Calu3 (cell line): ENCODE data around the gene SEC23A. TPM values are rescaled to one million over a fixed set of nuclear protein-coding genes. Genes with fewer than 3 reads are reported as not detected.
"Not testable (repeated sequence)": the region's sequence is repeated elsewhere in the genome, so short reads cannot be mapped to it uniquely, and the experiment has no call there.

Experiments used
- BruUV-seq: library from RNA; stranded (reverse); fragments of 400-500 nt; replicated peaks from 2 replicates; lab custom pipeline; 2021; lab: Mats Ljungman, UMichigan
- CTCF ChIA-PET: fragments of 300-600 bp; sonication (Branson Sonifier 250); formaldehyde crosslinking; loops from one replicate; lab custom pipeline; 2022; ENCODE audit warnings: antibody characterized with exemption; lab: Charles Lee
- DNase-seq: peaks from one replicate; pipeline ENCODE4 v3.0.0; 2022
- H3K27ac Mint-ChIP-seq: one replicate; pipeline ENCODE4 v1.8.0; 2022; ENCODE audit warnings: mixed read lengths; ENCODE audit not compliant: unreplicated experiment
- H3K27me3 Mint-ChIP-seq: one replicate; pipeline ENCODE4 v1.8.0; 2022; ENCODE audit warnings: mixed read lengths; ENCODE audit not compliant: unreplicated experiment
- H3K36me3 Mint-ChIP-seq: one replicate; pipeline ENCODE4 v1.8.0; 2022; ENCODE audit warnings: mild to moderate bottlenecking, moderate library complexity, mixed read lengths; ENCODE audit not compliant: insufficient read depth, unreplicated experiment
- H3K4me1 Mint-ChIP-seq: one replicate; pipeline ENCODE4 v1.8.0; 2022; ENCODE audit warnings: mild to moderate bottlenecking, low read depth, mixed read lengths; ENCODE audit not compliant: unreplicated experiment
- H3K4me3 Mint-ChIP-seq: one replicate; pipeline ENCODE4 v1.8.0; 2022; ENCODE audit warnings: mild to moderate bottlenecking, low read depth, moderate library complexity, mixed read lengths; ENCODE audit not compliant: unreplicated experiment
- H3K9me3 Mint-ChIP-seq: one replicate; pipeline ENCODE4 v1.8.0; 2022; ENCODE audit warnings: low read depth, mixed read lengths; ENCODE audit not compliant: unreplicated experiment
- CTCF ChIP-seq: fragments of 200-600 bp; IDR thresholded peaks from one replicate; pipeline ENCODE4 v1.8.0; 2022; ENCODE audit warnings: antibody characterized with exemption; ENCODE audit not compliant: unreplicated experiment
- intact Hi-C: fragments of 100-400 bp; cut with micrococcal nuclease; formaldehyde crosslinking; loops from one replicate; pipeline ENCODE4 v1.10.0; 2022; ENCODE audit not compliant: unreplicated experiment
- total RNA-seq: library from RNA; stranded (reverse); gene quantifications from 2 replicates; pipeline ENCODE4 v1.2.3, GENCODE V29; 2022

Gene SEC23A
- total RNA-seq, 1 experiment from 2014 or later = 48.0 TPM

GRCh38 chr14:39028620-39029019 lies 74.4 kb downstream of the SEC23A start:
- H3K27ac Mint-ChIP-seq = no peak overlapping the region
- H3K4me1 Mint-ChIP-seq = no peaks in the 10 kb centered on the region
- DNase-seq = no peak
- BruUV-seq = no TSS peak
- H3K27me3 Mint-ChIP-seq = no peaks in the 10 kb centered on the region
- CTCF ChIA-PET = interaction anchor here (0.6 kb wide), 1 partner anchor 13 kb away, joined by 3 read pairs; no protein-coding TSS in a partner anchor
- no peak overlapping the region for H3K4me3 Mint-ChIP-seq
- peaks cover 11% of the 10 kb centered on the region for H3K36me3 Mint-ChIP-seq
- H3K9me3 Mint-ChIP-seq = no peaks in the 10 kb centered on the region
- no peak for TF ChIP-seq CTCF
- intact Hi-C loops = no loop called here

- CTCF ChIA-PET = no interaction called here
- no TSS peak for BruUV-seq
- H3K4me3 Mint-ChIP-seq = no peak overlapping the region
- DNase-seq = no peak
- intact Hi-C loops = no loop called here
- no peak overlapping the region for H3K27ac Mint-ChIP-seq
- H3K4me1 Mint-ChIP-seq = no peaks in the 10 kb centered on the region
- H3K9me3 Mint-ChIP-seq = no peaks in the 10 kb centered on the region
- H3K36me3 Mint-ChIP-seq = peaks cover 11% of the 10 kb centered on the region
- TF ChIP-seq CTCF = no peak
- no peaks in the 10 kb centered on the region for H3K27me3 Mint-ChIP-seq
Measured at GRCh38 chr14:39025810-39026627, 77.0 kb downstream of the SEC23A start.

- no TSS peak for BruUV-seq
- no peaks in the 10 kb centered on the region for H3K4me1 Mint-ChIP-seq
- CTCF ChIA-PET = no interaction called here
- H3K27ac Mint-ChIP-seq = no peak overlapping the region
- no peak for DNase-seq
- no peaks in the 10 kb centered on the region for H3K9me3 Mint-ChIP-seq
- no peaks in the 10 kb centered on the region for H3K27me3 Mint-ChIP-seq
- intact Hi-C loops = no loop called here
- H3K36me3 Mint-ChIP-seq = peaks cover 9% of the 10 kb centered on the region
- TF ChIP-seq CTCF = no peak
- H3K4me3 Mint-ChIP-seq = no peak overlapping the region
Measured at GRCh38 chr14:39025250-39025809, 77.7 kb downstream of the SEC23A start.

GRCh38 chr14:39023939-39024871 lies 78.8 kb downstream of the SEC23A start:
- no peak overlapping the region for H3K4me3 Mint-ChIP-seq
- CTCF ChIA-PET = no interaction called here
- no peak for DNase-seq
- no peak overlapping the region for H3K27ac Mint-ChIP-seq
- H3K36me3 Mint-ChIP-seq = no peaks in the 10 kb centered on the region
- H3K4me1 Mint-ChIP-seq = no peaks in the 10 kb centered on the region
- no peak for TF ChIP-seq CTCF
- H3K27me3 Mint-ChIP-seq = no peaks in the 10 kb centered on the region
- no TSS peak for BruUV-seq
- intact Hi-C loops = no loop called here
- no peaks in the 10 kb centered on the region for H3K9me3 Mint-ChIP-seq

GRCh38 chr14:39017096-39018016 lies 85.7 kb downstream of the SEC23A start:
- H3K4me1 Mint-ChIP-seq, H3K27me3 Mint-ChIP-seq, H3K36me3 Mint-ChIP-seq, BruUV-seq, DNase-seq, H3K27ac Mint-ChIP-seq, H3K9me3 Mint-ChIP-seq: not testable (repeated sequence)
- intact Hi-C loops = loop anchor here (10.0 kb wide), 1 partner anchor 73 kb away; no protein-coding TSS in a partner anchor
- CTCF ChIA-PET = interaction anchor here (1.0 kb wide), 1 partner anchor 294 kb away, joined by 3 read pairs; no protein-coding TSS in a partner anchor
- H3K4me3 Mint-ChIP-seq = peak overlapping the region; percentile 55
